Omental fat pad (tissue), 4 donors: ENCODE measurements around the gene SLC22A24. TPM values are rescaled to one million over a fixed set of nuclear protein-coding genes. Genes with fewer than 3 reads are reported as not detected.

Experiments
- ATAC-seq: fragments of 150-250 bp; one replicate; pipeline ENCODE4 v1.9.1; 2016; ENCODE audit warnings: mild to moderate bottlenecking, moderate library complexity; ENCODE audit not compliant: low FRiP score
- DNase-seq: peaks from one replicate; pipeline ENCODE4 v3.0.0-alpha.2; 2019; ENCODE audit warnings: low spot score
- total RNA-seq, 4 donors: library from RNA; depleted of rRNA; stranded (reverse); fragments of >200 nt; gene quantifications; one replicate each; pipeline ENCODE4 v1.1.0, GENCODE V29; 2016
- TF ChIP-seq, protein P1 (sequence below), 3 donors: fragments of 450-650 bp; IDR thresholded peaks; one replicate each; pipeline ENCODE4 v1.5.1; 2016 to 2017; ENCODE audit warnings: antibody characterized with exemption in 3 of 3, mild to moderate bottlenecking in 3 of 3, moderate library complexity in 2 of 3

The SLC22A24 gene, protein sequence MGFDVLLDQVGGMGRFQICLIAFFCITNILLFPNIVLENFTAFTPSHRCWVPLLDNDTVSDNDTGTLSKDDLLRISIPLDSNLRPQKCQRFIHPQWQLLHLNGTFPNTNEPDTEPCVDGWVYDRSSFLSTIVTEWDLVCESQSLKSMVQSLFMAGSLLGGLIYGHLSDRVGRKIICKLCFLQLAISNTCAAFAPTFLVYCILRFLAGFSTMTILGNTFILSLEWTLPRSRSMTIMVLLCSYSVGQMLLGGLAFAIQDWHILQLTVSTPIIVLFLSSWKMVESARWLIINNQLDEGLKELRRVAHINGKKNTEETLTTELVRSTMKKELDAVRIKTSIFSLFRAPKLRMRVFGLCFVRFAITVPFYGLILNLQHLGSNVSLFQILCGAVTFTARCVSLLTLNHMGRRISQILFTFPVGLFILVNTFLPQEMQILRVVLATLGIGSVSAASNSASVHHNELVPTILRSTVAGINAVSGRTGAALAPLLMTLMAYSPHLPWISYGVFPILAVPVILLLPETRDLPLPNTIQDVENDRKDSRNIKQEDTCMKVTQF
- not detected for total RNA-seq

DNA sequence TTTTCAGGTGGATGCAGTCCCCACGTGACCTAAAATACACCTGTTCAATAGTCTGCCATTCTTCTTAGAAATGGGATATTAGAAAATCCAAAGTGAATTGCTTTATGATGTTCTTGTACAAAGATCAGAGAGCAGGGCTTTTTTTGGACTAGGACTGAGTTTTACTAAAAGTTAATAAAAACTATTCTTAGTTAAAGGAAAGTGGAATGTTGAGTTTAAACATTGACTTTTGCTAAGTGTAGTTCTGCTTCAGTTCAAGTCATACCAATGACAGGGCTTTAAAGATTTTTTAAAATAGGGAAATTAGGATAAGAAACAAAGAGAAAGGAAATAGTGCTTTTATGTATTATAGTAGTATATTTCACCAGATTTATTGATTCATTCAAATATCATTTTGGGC, at the start of gene SLC22A24:
Gene SLC22A24 (minus strand): TSS at position 101 of the 400 bp plus-strand sequence. CDS start 442 bp downstream, outside the sequence.
- DNase-seq: no peak
- TF ChIP-seq, protein P1, sequence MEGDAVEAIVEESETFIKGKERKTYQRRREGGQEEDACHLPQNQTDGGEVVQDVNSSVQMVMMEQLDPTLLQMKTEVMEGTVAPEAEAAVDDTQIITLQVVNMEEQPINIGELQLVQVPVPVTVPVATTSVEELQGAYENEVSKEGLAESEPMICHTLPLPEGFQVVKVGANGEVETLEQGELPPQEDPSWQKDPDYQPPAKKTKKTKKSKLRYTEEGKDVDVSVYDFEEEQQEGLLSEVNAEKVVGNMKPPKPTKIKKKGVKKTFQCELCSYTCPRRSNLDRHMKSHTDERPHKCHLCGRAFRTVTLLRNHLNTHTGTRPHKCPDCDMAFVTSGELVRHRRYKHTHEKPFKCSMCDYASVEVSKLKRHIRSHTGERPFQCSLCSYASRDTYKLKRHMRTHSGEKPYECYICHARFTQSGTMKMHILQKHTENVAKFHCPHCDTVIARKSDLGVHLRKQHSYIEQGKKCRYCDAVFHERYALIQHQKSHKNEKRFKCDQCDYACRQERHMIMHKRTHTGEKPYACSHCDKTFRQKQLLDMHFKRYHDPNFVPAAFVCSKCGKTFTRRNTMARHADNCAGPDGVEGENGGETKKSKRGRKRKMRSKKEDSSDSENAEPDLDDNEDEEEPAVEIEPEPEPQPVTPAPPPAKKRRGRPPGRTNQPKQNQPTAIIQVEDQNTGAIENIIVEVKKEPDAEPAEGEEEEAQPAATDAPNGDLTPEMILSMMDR (IDR thresholded peaks at IDR 0.05): no peak
- ATAC-seq: no peak

DNA sequence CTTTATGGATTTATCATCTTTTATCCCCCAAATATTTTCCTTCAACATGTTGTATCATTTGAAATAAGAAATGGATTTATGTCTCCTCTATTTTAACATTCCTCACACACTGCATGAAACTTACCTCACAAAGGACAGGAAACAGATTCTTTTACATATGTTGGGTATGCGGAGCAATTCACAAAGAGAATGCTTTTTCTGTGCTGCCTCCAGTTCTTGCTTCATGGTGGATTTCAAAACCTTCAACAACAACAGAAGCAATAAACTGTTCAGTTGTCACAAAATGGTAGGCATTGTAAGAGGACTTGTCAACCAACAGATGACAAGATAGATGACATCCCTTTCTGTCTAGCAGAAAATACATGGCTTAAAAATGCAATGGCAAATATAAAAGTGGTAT, 36.5 kb upstream of the SLC22A24 start:
- TF ChIP-seq, protein P1 (IDR thresholded peaks at IDR 0.05): no peak
- no peak for DNase-seq
- no peak for ATAC-seq

DNA sequence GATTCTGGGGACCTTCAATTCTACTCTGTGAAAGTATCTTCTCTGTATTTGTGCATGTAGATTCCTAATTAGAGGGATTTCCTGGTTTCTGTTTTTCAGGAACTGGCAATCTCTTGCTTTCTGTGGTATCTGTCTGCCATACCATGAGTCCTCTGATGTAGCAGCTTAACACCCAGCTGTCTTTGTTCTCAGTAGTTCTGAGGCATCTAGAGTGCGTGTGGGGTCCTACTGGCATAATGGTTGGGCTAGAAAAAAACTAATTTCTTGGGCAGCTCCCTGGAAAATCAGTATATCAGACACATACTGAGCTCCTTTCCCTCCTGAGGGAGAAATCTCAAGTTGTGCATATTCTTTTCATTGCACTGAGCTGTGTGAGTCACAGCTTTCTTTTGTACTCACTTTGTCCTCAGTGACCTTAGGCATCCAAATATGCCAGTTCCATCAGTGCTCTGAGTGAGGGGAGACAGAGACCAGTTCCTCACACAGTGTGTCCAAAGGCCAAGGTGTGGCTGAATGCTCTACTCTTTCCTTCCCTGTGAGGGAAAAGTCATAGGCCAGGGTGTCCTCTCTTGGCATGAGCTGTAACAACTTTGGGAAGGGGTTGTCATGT, 35.5 kb upstream of the SLC22A24 start:
- TF ChIP-seq, protein P1 (IDR thresholded peaks at IDR 0.05): no peak
- ATAC-seq (no peak), DNase-seq (no peak)

DNA sequence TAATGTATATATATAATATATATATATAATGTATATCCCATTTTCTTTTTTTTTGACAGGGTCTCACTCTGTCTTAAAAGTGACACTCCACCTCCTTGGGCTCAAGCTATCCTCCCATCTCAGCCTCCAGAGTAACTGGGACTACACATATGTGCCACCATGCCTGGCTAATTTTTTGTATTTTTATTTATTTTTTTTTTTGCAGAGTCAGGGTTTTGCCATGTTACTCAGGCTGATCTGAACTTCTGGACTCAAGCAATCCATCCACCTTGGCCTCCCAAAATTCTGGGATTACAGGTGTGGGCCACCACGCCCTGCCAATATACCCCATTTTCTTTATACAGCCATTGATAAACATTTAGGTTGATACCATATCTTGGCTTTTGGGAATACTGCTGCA, 33.9 kb upstream of the SLC22A24 start:
- TF ChIP-seq, protein P1 (IDR thresholded peaks at IDR 0.05): no peak
- ATAC-seq (no peak), DNase-seq (no peak)

DNA sequence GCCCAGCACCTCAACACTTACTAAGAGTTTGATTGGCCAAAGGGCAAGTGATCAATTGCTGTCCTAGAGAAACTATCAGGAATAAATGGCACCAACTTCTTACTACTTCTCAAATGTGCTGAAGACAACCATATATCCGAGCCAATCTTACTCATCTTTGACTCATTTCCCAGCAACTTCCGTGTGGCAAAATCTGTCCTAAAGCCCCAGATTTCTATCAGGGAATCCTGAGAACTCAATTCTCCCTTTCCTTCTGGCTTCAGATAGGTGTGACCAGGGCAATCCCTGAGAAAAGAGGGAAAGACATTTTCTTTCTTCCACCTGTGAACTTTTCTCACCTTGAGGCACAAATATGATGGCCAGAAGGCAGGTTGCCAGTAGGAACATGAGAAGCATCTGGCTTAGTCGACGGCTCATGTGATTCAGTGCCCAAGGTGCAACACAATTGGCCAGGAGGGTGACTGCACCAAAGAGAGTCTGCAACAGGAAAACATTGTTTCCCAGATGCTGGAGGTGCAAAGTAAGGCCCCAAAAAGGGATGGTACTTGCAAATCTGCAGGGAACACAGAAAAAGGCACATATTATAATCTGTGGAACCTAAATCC, 21.8 kb upstream of the SLC22A24 start:
- no peak for ATAC-seq
- TF ChIP-seq, protein P1 (IDR thresholded peaks at IDR 0.05): no peak
- no peak for DNase-seq

DNA sequence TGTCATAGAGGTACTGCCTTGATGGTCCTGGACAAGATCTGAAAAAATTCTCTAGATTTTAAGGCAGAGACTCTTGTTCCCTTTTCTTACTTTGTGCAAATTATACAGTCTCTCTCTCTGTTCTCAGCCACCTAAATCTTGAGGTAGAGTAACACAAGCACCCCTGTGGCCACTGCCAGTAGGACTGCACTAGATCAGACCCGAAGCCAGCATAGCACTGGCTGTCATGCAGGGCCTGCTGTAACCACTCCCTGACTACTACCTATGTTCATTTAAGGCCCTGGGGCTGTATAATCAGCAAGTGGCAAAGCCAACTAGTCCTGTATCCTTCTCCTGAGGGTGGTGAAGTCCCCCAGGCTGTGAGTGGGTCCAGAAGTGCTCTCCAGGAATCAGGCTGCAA, 11.8 kb upstream of the SLC22A24 start:
- DNase-seq (no peak), ATAC-seq (no peak)
- TF ChIP-seq, protein P1 (IDR thresholded peaks at IDR 0.05): no peak
